NCI-H82 treated with DMSO at 0.1 percent for 48 hours (cell line): ENCODE measurements around the gene ST8SIA6.

ENCODE experiments used
- DNase-seq: peaks from one replicate; lab custom pipeline; 2025; ENCODE audit not compliant: unreplicated experiment; lab: John Stamatoyannopoulos, UW

ST8SIA6 gene

GRCh38 chr10:17386616-17387075 is 67.7 kb downstream of the ST8SIA6 start:
- DNase-seq: no peak

- DNase-seq: no peak
These were observed 68.4 kb downstream of the ST8SIA6 start for GRCh38 chr10:17386021-17386420.

GRCh38 chr10:17385066-17385465 is 69.3 kb downstream of the ST8SIA6 start:
- DNase-seq: no peak

GRCh38 chr10:17383801-17384555 is 70.4 kb downstream of the ST8SIA6 start:
- DNase-seq: no peak

GRCh38 chr10:17381502-17382142 is 72.8 kb downstream of the ST8SIA6 start:
- DNase-seq: no peak

- no peak for DNase-seq
These were observed 73.5 kb downstream of the ST8SIA6 start for GRCh38 chr10:17380888-17381287.

- no peak for DNase-seq
These were observed 74.4 kb downstream of the ST8SIA6 start for GRCh38 chr10:17380016-17380415.

- DNase-seq: no peak
These were observed 75.2 kb downstream of the ST8SIA6 start for GRCh38 chr10:17379151-17379690.

GRCh38 chr10:17375936-17376584 is 78.3 kb downstream of the ST8SIA6 start:
- DNase-seq: peak; percentile 4

- DNase-seq: no peak
These were observed 85.6 kb downstream of the ST8SIA6 start for GRCh38 chr10:17368708-17369272.

GRCh38 chr10:17366705-17367104 is 87.7 kb downstream of the ST8SIA6 start:
- DNase-seq: no peak

- DNase-seq: no peak
These were observed 89.0 kb downstream of the ST8SIA6 start for GRCh38 chr10:17365402-17365801.

GRCh38 chr10:17358461-17358860 is 95.9 kb downstream of the ST8SIA6 start:
- no peak for DNase-seq

GRCh38 chr10:17357781-17358180 is 96.6 kb downstream of the ST8SIA6 start:
- DNase-seq: no peak

GRCh38 chr10:17356820-17357219 is 97.6 kb downstream of the ST8SIA6 start:
- no peak for DNase-seq

- DNase-seq: no peak
These were observed 99.6 kb downstream of the ST8SIA6 start for GRCh38 chr10:17354781-17355180.

GRCh38 chr10:17353568-17354300 is 100.7 kb downstream of the ST8SIA6 start:
- no peak for DNase-seq

GRCh38 chr10:17352583-17352982 is 101.8 kb downstream of the ST8SIA6 start:
- DNase-seq: no peak

GRCh38 chr10:17351506-17351905 is 102.9 kb downstream of the ST8SIA6 start:
- DNase-seq: no peak

- no peak for DNase-seq
These were observed 104.7 kb downstream of the ST8SIA6 start for GRCh38 chr10:17349717-17350116.
